Hindlimb muscle (tissue), 1 donor: ENCODE data around the gene DUSP12. TPM values are rescaled to one million over a fixed set of nuclear protein-coding genes. Genes with fewer than 3 reads are reported as not detected.
"Not testable (repeated sequence)": the region's sequence is repeated elsewhere in the genome, so short reads cannot be mapped to it uniquely, and the experiment has no call there.

Experiments
- DNase-seq: peaks from one replicate; pipeline ENCODE4 v3.0.0-alpha.2; 2013
- polyA plus RNA-seq: library from polyadenylated mRNA; unstranded; fragments of 120-200 nt; gene quantifications from one replicate; pipeline ENCODE4 v1.2.1, GENCODE V29; 2013; ENCODE audit not compliant: insufficient read length

The DUSP12 gene
- polyA plus RNA-seq, 1 donor = 26.3 TPM

GRCh38 chr1:161727256-161727924 lies 22.2 kb upstream of the DUSP12 start:
- no peak for DNase-seq

DNA sequence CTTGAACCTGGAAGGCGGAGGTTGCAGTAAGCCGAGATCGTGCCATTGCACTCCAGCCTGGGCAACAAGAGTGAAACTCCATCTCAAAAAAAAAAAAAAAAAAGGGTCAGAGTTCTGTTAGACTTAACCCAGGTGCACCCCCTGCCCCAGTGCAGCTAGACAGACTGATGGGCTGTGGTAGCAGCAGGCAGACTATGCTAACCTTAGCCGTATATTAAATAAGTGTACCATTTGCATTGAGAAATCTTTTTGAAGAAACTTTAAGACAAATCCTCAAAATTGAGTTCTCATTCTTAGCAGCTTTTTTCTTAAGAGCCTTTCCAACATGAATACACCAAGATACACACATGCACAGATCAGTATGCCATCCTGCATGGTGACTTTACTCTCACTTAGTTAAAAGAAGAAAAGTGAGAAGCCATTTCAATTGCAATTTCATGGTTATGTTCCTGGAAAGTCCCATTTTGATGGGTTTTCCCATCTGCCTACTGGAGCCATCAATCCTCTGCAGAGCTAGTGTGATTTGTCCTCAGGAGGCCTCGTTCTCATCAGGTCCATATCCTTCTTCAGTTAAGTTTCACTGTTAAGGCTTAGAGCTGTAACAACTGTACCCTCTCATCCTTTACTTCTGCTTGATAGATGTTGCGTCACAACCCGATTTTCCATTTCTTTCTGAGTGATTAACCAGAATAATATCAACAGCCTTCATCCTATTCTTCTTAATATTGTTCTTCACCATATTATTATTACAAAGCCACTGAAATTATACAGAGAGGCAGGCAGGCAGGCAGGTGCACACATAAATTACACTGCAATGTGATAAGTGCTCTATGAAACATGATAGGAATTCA lies 21.0 kb upstream of the DUSP12 start:
- no peak for DNase-seq

DNA sequence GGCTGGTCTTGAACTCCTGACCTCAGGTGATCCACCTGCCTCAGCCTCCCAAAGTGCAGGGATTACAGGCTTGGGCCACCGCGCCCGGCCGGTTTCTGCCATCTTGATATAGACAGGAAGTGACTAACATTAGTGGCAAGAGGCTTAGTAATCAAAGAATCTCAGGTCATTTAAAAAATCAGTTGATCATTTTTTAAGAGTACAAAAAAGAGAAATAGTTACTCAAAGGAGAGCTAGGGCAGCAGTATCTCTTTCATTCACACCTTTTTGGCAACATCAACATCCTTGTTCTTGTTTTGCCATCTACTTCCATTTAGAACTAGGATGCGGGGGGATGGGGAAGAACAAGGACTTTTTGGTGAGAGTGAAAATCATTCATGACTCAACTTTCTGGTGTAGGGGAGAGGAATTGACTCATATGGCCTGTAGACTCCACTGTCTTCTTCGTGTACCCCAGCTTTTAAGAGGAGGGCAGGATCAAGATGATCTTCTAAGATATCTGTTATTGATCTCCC lies 19.5 kb upstream of the DUSP12 start:
- DNase-seq = no peak

DNA sequence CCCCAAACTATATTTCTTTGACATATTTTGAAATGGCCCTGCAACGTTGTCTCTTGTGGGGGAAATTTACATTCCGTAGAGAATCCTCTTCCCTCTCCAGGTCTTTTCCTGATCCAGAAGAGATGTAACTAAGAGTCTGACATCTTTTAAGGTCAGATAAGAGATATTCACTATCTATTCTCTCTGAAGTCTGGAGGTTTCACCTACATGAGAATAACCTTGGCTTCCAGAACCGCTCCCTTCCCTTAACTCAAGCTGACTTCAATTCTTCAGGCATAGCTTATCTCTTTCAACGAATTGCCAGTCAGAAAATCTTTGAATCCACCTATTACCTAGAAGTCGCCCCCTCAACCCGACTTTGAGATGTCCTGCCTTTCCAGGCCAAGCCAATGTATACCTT lies 18.3 kb upstream of the DUSP12 start:
- DNase-seq = no peak

GRCh38 chr1:161731981-161732718 lies 17.4 kb upstream of the DUSP12 start:
- no peak for DNase-seq

DNA sequence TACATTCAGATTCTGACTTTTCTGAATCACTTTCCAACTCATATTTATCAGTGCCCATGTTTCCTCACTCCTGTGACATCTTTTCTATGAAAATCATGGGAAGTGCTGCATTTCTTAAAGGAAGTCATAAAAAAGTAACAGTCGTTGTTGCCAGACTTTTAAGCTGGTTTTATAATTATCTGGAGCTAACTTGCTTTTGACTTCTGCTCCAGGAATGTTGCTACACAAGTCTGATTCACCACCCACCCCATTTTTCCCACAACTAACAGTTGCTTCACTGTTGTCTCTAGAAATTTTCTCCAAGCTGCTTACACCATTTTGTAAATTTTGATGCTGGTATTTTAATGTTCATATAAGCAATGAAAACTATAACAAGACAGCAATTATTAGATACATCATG lies 16.1 kb upstream of the DUSP12 start:
- peak; percentile 19 for DNase-seq

GRCh38 chr1:161735837-161736236 lies 13.7 kb upstream of the DUSP12 start:
- no peak for DNase-seq

DNA sequence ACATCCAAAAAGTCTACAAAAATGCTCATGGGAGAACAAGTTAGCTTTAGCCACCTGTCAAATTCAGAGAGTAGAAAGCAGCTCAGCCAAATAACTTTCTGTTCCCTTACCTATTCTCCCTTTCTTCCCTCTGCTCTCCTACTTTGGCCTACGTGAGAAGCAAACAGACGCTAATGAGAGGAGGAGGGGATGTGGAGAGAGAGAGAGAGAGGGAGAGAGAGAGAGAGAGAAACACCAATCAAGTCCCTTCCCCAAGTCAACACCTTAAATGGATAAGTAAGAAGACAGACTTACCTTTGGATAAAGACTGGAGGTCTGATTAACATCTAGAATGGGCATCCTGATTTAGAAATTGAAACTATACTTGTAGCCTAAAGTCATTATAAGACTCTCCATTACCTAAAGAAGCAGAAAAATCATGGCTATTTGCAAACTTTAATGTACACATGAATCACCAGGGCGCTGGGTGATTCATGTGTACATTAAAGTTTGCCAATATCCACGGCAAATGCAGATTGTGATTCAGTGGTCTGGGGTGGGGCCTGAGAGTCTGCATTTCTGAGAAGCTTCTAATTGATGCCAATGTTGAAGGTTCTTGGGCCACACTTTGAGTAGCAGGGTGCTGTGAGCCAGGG lies 13.1 kb upstream of the DUSP12 start:
- no peak for DNase-seq

- no peak for DNase-seq
Observed at GRCh38 chr1:161737625-161738024, 12.0 kb upstream of the DUSP12 start.

DNA sequence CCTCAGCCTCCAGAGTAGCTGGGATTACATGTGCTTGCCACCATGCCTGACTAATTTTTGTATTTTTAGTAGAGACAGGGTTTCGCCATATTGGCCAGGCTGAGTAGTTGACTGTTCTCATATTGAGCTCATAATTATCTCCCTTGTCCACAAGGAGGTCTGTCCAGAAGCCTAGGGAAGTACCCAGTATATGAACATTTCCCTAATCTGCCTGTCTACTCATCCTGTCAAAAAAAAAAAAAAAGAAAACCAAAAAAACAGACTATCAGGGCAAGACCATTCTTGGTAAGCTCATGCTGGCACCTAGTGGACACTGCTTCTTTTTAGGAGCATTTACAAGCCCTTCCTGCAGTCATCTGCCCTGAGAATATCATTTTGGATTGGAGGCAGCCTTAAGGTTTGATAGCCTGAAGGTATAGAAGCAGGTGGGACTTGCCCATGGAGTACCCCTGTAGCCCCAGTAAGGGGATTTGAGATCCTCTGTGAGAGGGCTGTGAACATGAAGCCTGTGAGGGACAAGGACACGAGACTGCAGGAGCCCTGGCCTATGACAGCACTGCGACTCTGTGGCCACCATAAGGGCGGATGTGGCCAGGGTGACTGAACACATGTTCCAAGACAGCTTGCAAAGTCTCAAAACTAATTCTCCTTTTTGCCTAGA lies 10.8 kb upstream of the DUSP12 start:
- no peak for DNase-seq

GRCh38 chr1:161739865-161740566 lies 9.6 kb upstream of the DUSP12 start:
- DNase-seq = no peak

GRCh38 chr1:161740921-161741320 lies 8.7 kb upstream of the DUSP12 start:
- no peak for DNase-seq

GRCh38 chr1:161743231-161743630 lies 6.4 kb upstream of the DUSP12 start:
- no peak for DNase-seq

GRCh38 chr1:161747801-161748200 lies 1.8 kb upstream of the DUSP12 start:
- no peak for DNase-seq

DNA sequence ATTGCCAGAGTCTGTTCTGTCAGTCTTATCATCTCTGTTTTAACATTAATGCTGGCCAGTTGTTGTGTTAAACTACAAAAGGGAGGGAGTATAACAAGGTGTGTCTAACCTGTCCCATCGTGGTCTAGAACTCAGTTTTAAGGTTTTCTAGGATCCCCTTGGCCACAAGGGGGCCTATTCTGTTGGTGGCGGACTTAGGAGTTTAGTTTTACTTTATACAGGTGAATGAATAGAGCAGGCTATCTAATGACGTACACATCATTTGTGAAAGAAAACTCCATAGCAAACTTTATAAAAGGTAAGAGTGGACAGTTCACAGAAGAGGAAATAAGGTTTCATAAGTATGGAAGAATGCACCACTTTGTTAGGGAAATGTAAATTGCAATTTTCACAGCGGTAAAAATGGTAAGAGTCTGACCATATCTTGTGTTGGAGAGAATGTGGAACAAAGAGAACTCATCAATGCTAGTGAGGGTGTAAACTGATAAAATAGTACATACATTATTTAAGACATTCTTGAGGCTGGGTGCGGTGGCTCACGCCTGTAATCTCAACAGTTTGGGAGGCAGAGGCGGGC lies 14.0 kb downstream of the DUSP12 start:
- no peak for DNase-seq

- peak; percentile 92 for DNase-seq
Observed at GRCh38 chr1:161766102-161766981, 16.8 kb downstream of the DUSP12 start, which contains the start of gene ATF6. Gene ATF6 (plus strand): TSS chr1:161766320. CDS start chr1:161766361, 41 bp downstream.

DNA sequence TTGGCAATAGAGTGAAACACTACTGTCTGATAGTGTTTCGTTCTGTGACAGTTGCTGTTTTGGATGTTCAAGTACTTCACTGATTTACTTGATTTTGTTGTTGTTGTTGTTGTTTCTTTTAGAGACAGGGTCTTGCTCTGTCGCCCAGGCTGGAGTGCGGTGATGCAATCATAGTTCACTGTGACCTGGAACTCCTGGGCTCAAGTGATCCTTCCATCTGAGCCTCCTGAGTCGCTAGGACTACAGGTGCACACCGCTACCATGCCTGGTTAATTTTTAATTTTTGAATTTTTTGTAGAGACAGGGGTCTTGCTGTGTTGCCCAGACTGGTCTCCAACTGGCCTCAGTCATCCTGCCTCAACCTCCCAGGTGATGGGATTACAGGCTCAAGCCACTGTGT lies 18.9 kb downstream of the DUSP12 start:
- DNase-seq = no peak

GRCh38 chr1:161768986-161769672 lies 19.5 kb downstream of the DUSP12 start:
- DNase-seq = no peak

GRCh38 chr1:161769673-161770045 lies 20.1 kb downstream of the DUSP12 start:
- DNase-seq = not testable (repeated sequence)
